Activated naive CD8-positive, alpha-beta T cell treated with anti-CD3 and anti-CD28 coated beads, Interleukin-2, amount 50 U/mL, for 16 hours (primary cell): ENCODE data around the gene DLG2.

Experiments used
- DNase-seq: peaks from one replicate; pipeline ENCODE4 v3.0.0-alpha.2; 2020; ENCODE audit warnings: low read depth, low spot score

DLG2 gene

DNA sequence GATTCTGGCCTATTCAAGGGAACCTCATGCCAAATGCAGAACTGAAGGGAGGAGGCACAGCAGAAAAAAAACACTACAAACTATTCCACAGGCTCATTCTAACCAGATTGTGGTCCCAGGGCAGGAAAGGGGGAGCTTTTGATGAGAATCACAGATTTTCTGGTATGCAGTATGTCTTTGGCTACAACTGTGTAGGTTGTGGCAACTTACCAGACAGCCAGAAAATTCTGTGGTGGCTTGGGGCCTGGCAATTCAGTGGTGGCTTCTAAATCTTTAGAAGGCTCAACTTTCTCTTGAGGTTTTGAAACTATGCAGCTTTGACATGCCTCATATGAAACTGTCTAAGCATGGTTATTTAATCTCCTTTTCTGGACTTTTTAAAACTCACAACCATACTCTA, 1490.2 kb downstream of the DLG2 start:
- DNase-seq, result no peak

DNA sequence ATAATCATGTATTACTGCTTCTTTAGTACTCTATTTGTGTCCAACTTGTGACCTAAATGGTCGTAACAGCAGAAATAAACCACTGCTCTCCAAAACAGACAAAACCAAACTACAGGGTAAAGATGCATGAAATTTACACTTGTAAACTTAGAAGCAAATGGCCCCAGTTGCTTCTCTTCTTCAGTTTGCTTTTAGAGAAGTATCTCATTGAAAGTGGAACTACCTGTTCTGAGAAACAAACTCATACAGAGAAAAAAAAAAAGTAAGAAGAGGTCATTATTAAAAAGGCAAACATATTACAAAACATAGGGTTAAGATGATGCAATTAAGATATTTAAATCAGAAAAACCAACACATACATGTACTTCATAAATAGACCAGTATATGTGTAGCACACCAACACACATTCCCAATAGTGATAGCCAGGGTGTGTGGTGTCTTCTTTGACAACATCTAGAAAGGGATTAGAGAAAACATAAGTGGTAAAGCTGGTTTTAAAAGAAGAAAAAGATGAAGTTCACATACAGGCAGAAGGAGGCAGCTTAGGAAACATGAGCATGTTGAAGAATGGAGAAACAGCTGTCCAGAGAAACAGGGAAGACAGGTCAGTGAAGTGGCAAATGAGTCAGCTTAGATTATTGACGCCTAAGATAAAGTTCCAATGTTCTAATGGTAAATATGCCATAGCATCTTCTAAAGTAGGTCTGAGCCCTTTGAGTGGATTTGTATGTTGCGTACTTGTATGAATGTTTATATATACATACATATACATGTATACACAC, 1496.3 kb downstream of the DLG2 start:
- no peak for DNase-seq

DNA sequence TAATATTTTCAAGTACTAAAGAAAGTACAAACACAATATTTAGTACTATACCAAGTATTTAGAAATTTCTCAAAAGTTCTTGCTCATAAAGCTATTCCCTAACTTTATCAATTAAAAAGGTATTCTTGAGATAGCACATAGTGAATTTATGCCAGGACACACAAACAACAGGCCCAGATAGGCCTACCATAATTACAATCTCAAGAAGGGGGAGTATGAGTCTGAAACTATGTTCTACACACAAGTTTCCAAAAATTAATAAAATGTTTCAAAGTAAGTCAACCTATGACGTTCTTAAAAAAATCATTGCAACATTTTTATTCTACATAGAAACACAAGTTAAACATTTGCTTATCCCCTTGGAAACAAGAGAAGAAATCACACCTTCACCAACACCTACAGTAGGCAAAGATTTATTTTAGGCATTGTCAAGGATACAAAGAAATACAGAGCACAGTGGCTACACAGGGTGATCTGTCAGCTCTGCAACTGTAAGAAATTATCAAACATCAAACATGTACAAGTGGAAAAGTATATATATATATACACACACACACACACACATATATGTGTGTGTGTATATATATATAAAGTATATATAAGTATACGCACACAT, 1497.1 kb downstream of the DLG2 start:
- no peak for DNase-seq

DNA sequence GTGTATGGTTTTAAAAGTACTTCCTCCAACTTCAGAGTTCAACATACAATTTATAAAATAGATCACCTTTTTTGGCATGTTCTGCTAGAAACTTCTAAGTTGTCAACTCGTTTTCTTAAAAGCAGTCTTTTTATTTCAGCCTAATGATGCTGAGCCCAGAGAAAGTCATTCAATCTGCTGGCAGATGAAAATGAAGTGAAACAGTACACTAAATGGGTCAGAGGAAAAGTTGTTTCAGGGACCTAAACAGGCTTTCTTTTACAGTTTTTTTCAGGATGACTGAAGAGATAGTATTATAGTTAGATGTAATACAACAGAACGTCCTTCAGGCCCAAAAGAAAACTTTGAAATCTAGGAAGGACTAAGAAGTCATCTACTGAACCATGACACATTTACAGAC, 1498.3 kb downstream of the DLG2 start:
- DNase-seq, result no peak

DNA sequence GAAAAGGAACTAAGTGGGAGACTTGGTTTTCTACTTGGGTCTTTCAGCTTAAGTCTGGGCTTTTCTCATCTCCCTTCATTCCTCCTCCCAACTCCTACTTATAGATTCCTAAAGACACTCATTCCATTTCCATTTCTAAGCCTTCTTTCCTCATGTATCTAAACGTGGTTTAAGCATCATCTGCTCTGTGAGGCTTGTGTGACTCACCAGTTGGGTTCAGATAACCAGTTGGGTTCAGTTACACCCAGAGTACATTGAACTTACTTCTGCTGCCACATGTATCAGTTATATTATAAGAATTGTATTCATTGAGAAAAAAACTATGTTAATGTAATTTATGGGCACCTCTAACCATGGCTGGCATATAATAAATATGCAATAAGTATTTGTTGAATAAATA, 1509.8 kb downstream of the DLG2 start:
- DNase-seq, result no peak

DNA sequence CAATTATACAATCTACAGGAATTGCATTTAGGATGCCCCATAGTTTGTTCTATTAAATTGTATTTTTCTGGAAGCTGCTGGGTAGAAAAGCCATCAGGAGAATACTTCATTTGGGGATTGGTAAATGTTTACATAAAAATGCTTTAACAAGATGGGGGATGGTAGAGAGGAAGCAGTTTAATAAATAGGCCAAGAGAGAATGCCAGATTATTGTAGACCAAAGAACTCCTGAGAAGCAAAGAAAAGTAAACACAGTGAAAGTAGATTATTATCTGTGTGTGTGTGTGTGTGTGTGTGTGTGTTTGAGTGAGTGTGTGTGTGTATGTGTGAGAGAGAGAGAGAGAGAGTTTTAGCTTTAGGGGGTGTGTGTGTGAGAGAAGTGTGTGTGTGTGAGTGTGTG, 1520.6 kb downstream of the DLG2 start:
- no peak for DNase-seq

DNA sequence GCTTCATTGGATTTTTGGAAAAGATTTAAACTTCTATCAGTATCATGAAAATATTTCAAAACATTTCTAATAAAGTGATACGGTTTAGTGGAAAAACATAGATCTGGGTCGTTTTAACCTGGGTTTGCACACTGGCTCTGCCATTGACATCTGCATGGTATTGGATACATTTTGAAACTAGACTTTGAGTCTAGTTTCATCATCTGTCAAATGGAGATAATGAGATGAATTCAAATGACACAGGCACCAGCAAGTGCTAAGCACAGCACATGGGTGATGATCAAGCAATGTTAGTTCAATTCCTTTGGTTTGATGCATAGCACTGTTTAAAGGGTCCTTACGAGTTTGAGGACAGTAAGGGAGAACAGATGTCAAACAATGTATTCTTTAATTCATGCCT, 1522.0 kb downstream of the DLG2 start:
- DNase-seq, result no peak

DNA sequence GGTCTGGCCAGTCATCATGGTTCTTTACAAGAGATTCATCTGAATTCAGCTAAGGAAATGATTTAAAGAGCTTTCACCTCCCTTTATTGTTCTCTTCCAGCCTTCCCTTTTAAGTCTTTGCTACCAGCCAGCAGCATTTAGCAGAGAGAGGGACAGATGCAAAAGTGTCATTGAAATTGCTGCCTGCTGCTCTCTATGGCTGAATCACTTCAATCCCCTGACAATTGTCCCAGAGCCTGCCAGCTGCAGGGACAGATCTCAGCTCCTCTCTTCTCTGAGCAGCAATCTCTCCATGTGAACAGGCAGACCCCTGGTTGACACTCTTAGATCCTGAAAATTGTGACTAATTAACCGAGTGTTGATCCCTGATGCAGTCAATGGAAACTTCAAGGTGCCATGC, 1524.0 kb downstream of the DLG2 start:
- no peak for DNase-seq

DNA sequence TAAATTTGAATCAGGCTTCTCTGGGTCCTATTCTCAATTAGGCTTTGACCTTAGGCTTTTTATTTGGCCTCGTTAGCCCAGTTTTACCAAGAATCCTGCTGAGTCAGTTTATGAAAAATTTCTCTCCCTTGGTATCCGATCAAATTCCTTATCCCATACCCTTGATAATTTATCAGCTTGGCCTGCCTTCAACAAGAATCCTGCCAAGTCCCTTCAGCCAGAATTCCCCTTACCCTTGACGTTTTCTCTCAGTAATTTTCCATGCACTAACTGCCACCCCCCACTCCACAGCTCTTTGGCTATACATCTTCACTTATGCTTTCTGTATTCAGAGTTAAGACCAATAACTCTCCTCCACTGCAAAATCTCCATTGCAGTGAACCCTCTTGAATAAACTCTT, 1530.0 kb downstream of the DLG2 start:
- no peak for DNase-seq

DNA sequence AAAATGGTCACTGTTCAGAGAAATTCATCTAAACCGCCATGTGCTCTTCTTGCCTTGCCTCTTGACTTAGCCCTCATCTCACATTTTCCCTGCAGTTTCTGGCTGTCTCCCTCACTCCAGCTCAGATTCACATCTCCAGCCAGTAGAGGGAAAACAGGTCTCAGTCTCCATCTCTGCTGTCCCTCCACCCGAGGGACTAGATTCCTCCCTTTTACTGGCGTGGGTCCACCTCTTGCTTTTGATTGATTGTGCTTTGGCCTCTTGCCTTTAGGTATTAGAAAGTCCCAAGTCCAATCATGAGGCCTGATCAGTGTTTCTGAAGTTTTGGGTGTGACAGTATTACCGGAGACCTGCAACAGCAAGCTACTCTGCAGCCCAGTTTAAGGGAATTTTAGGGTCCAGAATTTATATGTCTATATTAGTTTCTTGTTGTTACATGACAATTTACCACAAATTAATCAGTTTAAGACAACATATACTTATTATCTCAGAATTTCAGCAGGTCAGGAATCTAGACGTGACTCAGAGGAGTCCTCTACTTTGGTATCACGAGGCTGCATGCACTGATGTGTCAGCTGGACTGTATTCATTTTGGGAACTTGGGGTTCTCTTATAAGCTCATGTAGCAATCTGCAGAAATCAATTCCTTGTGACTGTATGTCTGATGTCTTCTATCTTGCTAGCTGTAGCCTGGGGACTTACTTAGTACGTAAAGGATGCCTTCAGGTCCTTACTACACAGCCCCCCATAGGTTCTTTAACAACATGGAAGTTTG, 1535.7 kb downstream of the DLG2 start:
- no peak for DNase-seq

DNA sequence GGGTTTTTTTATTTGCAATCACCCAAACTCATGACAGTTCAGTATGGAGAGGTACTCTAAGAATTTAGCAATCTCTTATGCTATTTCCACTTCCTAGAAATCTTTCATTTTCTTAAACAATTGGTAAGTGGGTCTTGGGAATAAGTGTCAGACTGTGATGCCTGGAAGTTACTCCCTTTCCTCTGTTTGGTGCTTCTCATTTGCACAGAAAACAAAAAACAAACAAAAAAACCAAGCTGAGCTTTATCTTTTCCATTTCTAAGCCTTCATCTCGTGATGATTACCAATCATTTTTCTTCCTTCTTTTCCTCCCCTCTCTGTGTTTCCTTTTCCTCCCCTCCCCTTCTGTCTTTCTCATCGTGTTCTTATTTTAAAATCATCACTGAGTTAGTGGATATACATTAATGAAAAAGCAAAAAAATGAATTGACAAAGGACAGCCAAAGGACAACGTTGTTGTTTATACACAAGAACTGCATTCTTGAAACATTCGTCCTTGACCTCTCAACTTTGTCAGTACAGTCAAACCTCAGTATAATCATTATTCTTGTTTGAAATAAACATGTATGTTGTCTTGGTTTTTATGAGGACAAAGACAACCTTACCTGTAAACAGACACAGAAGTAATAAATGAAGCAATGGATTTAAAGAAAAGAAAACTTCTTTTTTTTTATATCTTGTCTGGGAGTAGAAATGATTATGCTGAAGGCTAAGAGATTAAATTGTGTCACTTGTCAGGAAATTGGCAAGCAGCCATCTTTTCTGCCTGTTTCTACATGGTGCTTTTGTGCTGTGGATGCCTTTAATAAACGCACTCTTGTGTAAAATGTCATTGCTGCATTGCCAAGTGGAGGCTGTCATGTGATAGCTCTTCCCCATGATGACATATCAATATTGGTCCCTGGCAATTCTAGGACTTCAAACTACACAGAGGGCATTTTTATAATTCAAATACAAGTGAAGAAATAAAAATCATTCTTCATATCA, 1537.8 kb downstream of the DLG2 start:
- DNase-seq, result no peak

DNA sequence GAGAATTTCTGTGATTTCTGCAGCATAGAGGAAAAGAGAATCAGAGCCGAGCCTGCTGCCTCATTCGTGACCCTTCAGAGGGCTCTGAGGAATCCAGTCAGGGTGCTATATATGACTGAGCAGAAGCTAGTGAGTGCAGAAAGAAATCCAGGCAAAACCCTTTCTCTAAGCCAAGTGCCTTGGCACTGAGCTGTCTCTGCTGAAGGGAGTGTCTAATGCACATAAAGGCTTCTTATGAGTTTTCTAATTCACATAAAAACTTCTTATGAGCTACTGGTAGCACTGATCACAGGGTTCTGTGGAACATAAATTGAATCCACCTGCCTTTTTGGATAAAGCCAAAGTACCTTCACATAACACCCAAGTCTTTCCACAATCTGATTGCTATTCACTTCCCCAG, 1555.3 kb downstream of the DLG2 start:
- no peak for DNase-seq

DNA sequence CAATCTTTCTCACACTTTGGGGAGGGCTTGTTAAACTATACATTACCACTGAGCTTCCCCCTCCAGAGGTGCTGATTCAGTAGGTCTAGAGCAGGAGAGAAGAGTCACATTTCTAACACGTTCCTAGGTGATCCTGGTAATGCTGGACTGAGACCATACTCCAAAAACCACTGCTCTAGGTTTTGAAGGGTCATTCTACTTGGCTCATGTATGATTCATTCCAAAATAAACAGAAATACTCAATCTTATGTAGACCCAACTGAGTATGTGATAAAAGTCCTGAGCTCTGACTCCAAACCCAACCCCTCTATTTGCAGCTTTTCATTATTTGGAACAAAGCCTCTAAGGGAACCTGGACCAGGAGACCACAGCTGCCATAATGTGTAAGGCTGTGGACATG, 1558.1 kb downstream of the DLG2 start:
- no peak for DNase-seq

DNA sequence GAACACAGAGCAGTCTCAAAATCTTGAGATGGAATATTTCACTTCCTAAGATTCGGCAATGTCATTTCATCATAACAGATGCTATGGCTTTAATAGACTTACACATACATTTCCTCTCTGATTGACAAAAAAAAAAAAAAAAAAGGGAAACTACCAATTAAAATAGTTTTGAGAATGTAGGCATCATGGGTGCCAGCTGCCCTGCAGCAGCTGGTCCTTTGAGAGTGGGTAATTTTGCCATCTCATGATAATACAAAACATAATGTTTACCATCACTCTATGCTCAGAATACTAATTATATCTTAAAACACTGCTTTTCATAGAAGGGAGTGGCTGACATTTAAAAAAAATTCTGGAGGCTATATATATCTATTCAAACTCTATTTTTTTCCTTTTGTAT, 1565.4 kb downstream of the DLG2 start:
- no peak for DNase-seq

DNA sequence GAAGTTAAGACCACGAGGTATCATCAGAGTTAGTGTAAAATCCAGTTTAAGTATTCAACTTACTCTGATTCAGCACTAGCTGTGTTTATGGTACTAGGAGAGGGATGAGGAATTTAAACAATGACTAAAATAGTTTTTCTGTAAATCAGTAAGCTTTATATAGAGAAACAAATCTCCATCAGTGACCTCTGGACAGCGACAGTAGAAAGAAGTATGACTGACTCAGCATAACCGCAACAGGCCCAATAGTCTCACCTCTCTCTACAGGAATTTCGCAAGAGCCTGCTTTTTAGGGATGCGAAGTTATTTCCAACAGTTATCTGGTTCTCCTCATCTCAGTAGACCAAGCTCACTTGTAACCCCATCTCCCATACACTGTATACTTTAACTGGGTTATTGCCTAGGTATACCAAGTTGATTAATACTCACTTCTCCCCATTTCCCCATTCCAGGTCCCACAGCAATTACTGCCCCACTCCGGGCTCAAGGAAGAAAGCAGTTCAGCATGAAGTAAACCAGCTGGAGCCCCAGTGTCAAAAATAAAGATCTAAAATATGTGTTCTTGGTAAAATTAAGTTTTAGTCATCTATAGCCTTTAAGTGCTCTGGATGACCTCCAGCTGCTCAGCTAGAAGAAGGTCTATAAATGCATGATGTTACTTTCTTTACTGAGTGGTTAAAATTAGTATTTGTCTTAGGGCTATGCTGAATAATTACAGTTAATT, 1570.3 kb downstream of the DLG2 start:
- DNase-seq, result no peak

DNA sequence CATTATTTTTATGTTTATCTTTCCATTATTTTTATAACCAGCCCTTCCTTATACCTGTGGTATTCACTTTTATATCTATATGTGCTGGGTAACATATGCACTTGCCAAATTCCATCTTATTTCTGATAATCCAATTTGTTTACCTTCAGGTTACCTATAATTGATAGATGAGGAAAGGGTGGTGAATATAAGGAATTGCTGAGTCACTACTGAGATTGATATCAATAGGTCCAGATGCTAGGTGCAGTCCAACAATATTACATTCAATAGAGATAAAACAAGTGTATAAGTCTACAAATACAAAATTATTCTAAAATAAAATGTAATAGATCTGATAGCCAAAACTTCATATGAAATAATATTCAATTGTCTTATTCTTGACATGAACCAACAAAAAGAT, 1582.0 kb downstream of the DLG2 start:
- DNase-seq, result no peak

DNA sequence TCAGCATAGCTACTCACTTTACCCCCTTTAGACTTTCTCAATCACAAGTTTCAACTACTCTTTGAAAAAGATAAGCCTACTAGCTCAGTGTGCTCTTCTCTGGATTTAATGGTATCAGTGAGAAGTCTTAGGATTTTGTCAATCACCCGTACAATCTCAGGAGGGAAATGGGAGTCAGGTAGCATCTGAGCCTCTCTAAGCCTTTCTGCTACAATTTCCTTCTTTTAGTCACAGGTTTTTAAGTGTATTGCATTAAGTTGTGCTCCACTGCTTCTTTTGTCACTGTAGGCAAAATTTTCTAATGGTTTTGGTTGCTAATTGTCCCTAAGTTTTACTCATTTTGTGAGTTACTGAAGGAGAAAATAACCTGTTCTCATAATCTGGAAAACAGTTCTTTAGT, 1582.4 kb downstream of the DLG2 start:
- no peak for DNase-seq

DNA sequence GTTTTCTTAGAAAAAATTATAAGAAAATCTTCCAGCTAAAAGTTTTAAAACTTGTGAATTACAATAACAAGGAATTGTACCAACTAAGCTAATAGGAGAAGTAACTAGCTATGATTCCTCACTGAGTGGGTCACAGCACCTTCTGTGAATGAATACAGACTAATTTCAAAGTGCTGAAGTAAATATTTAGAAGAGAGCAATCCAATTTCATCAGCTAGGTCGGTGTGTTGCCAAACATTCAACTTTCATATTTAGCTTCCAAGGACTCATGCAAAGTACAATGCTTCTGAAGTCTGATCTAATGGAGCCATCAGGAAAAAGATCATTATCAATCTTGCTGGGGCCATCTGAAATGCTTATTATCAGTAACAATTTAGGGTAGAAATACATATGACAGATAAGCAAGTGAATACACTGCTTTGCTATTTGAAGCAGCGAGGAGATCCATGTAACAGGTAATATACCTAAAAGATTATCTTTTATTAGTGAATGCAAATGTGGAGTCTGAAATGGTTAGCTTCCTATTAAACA, 1590.4 kb downstream of the DLG2 start:
- DNase-seq, result no peak

DNA sequence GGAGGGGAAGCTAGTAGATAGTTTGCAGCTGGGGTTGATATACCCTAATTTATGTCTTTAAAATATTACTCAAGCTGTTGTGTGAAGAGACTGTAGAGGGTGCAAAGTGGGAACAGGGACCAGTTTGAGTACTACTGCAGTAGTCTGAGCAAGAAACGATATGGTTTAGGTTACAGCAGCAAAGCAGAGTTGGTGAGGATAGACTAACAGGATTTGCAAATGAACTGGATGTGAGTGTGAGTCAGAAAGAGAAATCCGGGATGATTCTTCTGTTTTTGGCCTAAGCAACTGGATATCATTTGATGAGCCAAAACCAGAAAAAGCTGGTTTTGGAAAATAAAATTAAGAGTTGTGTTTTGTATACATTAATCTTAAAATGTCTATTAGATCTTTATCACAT, 1591.5 kb downstream of the DLG2 start:
- DNase-seq, result no peak

DNA sequence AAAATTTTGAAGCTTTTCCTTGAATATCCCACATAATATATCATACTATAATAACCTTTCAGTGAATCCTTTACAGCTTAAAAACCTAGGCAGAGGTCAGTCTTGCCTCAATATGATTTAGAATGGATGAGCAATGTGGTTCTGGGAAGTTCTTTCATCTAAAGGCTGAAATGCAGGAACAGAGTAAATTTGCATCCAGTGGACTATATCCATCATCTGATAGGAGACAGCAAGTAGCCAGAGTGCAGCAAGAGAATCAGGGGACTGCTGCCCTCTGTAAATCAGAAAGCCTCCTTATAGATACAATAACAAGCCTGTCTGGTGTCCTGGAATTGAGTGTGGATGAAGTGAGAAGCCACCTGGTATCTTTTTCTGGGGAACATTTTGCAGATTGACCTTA, 1592.7 kb downstream of the DLG2 start:
- DNase-seq, result no peak

DNA sequence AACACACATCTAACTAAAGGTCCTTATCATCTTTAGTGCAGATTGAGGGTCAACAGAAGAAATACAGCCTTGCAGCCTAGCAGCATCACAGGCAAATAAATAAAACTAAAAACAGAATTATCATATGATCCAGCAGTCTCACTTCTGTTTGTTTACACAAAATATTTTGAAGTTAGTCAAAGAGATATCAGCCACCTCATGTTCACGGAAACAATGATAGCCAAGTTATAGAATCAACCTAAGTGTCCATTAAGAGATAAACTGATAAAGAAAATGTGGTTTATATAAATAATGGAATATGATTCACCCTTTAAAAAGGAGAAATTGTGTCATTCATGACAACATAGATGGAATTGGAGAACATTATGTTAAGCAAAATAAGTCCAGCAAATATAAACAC, 1602.9 kb downstream of the DLG2 start:
- DNase-seq, result no peak
